ENCODE measurements around the gene FBLN2.

FBLN2 gene

GRCh38 chr3:13594991-13595421, 46.1 kb downstream of the FBLN2 start:
- H3K4me1 ChIP-seq (ENCODE audit: control insufficient read depth in 1 of 2, insufficient read depth in 1 of 2, low read depth in 1 of 2, low read length in 1 of 2): no peaks in the 10 kb centered on the region

GRCh38 chr3:13595485-13595884, 46.6 kb downstream of the FBLN2 start:
- no peak for TF ChIP-seq CTCF (IDR thresholded peaks at IDR 0.05)
- Histone ChIP-seq H3K4me3 (ENCODE audit: low read depth in 1 of 2, low read length in 1 of 2) (no peak overlapping the region), H3K27ac (no peak overlapping the region), H3K27me3 (no peaks in the 10 kb centered on the region), H3K9me3 (no peaks in the 10 kb centered on the region), H3K36me3 (no peaks in the 10 kb centered on the region), H3K4me1 (ENCODE audit: control insufficient read depth in 1 of 2, insufficient read depth in 1 of 2, low read depth in 1 of 2, low read length in 1 of 2) (no peaks in the 10 kb centered on the region)

More at GRCh38 chr3:13594991-13595421, 46.1 kb downstream of the FBLN2 start:
- Histone ChIP-seq H3K36me3 (no peaks in the 10 kb centered on the region), H3K27me3 (no peaks in the 10 kb centered on the region), H3K9me3 (no peaks in the 10 kb centered on the region), H3K27ac (no peak overlapping the region), H3K4me3 (ENCODE audit: low read depth in 1 of 2, low read length in 1 of 2) (no peak overlapping the region)
- no peak for TF ChIP-seq CTCF (IDR thresholded peaks at IDR 0.05)

GRCh38 chr3:13596426-13597205, 47.7 kb downstream of the FBLN2 start:
- Histone ChIP-seq H3K27me3 (no peaks in the 10 kb centered on the region), H3K4me3 (ENCODE audit: low read depth in 1 of 2, low read length in 1 of 2) (no peak overlapping the region), H3K36me3 (no peaks in the 10 kb centered on the region), H3K27ac (no peak overlapping the region), H3K9me3 (no peaks in the 10 kb centered on the region), H3K4me1 (ENCODE audit: control insufficient read depth in 1 of 2, insufficient read depth in 1 of 2, low read depth in 1 of 2, low read length in 1 of 2) (no peaks in the 10 kb centered on the region)
- no peak for TF ChIP-seq CTCF (IDR thresholded peaks at IDR 0.05)

GRCh38 chr3:13597661-13598060, 48.7 kb downstream of the FBLN2 start:
- TF ChIP-seq CTCF (IDR thresholded peaks at IDR 0.05): no peak

GRCh38 chr3:13598201-13598600, 49.3 kb downstream of the FBLN2 start:
- no peaks in the 10 kb centered on the region for H3K9me3 ChIP-seq
- H3K4me1 ChIP-seq (ENCODE audit: control insufficient read depth in 1 of 2, insufficient read depth in 1 of 2, low read depth in 1 of 2, low read length in 1 of 2): no peaks in the 10 kb centered on the region
- H3K27me3 ChIP-seq: no peaks in the 10 kb centered on the region
- H3K36me3 ChIP-seq: no peaks in the 10 kb centered on the region
- no peak for TF ChIP-seq CTCF (IDR thresholded peaks at IDR 0.05)
- H3K4me3 ChIP-seq (ENCODE audit: low read depth in 1 of 2, low read length in 1 of 2): no peak overlapping the region
- no peak overlapping the region for H3K27ac ChIP-seq

More at GRCh38 chr3:13597661-13598060, 48.7 kb downstream of the FBLN2 start:
- Histone ChIP-seq H3K36me3 (no peaks in the 10 kb centered on the region), H3K27me3 (no peaks in the 10 kb centered on the region), H3K9me3 (no peaks in the 10 kb centered on the region), H3K4me1 (ENCODE audit: control insufficient read depth in 1 of 2, insufficient read depth in 1 of 2, low read depth in 1 of 2, low read length in 1 of 2) (no peaks in the 10 kb centered on the region), H3K27ac (no peak overlapping the region), H3K4me3 (ENCODE audit: low read depth in 1 of 2, low read length in 1 of 2) (no peak overlapping the region)

Measured in neutrophil (primary cell).